Measurements from ENCODE around the gene LIPC. TPM values are rescaled to one million over a fixed set of nuclear protein-coding genes. Genes with fewer than 3 reads are reported as not detected.

The LIPC gene
- total and polyA plus RNA-seq, 2 experiments from 2014 or later: 0.43 to 0.63 TPM

GRCh38 chr15:58541410-58542087, 109.8 kb downstream of the LIPC start:
- no peak for DNase-seq
- no peaks in the 10 kb centered on the region for H3K9me2 ChIP-seq (ENCODE audit: insufficient read depth)
- H3K4me3 ChIP-seq: no peak overlapping the region
- no peak overlapping the region for H3K9ac ChIP-seq
- 88 to 89% methylated on average over 20 to 22 of the region's 22 CpGs for WGBS, 2 experiments (ENCODE audit: low coverage in 1 of 2, low lambda C conversion rate in 2 of 2, missing lambda C conversion rate in 2 of 2)
- no peak overlapping the region for H3K27ac ChIP-seq
- H3K36me3 ChIP-seq (ENCODE audit: low read depth): no peaks in the 10 kb centered on the region
- H3K27me3 ChIP-seq (replicated peaks; ENCODE audit: insufficient read depth): no peaks in the 10 kb centered on the region
- in situ Hi-C loops (cut with MboI): no loop called here
- H3K4me1 ChIP-seq (ENCODE audit: insufficient read depth): peaks cover 4% of the 10 kb centered on the region
- no peaks in the 10 kb centered on the region for H3K79me2 ChIP-seq (ENCODE audit: insufficient read depth)
- H3K4me2 ChIP-seq (ENCODE audit: unreplicated experiment): no peak overlapping the region
- TF ChIP-seq EZH2 (IDR thresholded peaks at IDR 0.05; ENCODE audit: insufficient read depth, poor library complexity, severe bottlenecking): no peak
- TF ChIP-seq EZH2phosphoT487 (IDR thresholded peaks at IDR 0.05; ENCODE audit: insufficient read depth, low read depth): no peak
- H3K9me3 ChIP-seq (ENCODE audit: low read depth): no peaks in the 10 kb centered on the region
- H3F3A ChIP-seq (ENCODE audit: insufficient read depth): no peaks in the 10 kb centered on the region; the same call in 1 of the 2 replicates
- H4K20me1 ChIP-seq (ENCODE audit: insufficient read depth): no peaks in the 10 kb centered on the region
- no peak overlapping the region for H2AFZ ChIP-seq

DNA sequence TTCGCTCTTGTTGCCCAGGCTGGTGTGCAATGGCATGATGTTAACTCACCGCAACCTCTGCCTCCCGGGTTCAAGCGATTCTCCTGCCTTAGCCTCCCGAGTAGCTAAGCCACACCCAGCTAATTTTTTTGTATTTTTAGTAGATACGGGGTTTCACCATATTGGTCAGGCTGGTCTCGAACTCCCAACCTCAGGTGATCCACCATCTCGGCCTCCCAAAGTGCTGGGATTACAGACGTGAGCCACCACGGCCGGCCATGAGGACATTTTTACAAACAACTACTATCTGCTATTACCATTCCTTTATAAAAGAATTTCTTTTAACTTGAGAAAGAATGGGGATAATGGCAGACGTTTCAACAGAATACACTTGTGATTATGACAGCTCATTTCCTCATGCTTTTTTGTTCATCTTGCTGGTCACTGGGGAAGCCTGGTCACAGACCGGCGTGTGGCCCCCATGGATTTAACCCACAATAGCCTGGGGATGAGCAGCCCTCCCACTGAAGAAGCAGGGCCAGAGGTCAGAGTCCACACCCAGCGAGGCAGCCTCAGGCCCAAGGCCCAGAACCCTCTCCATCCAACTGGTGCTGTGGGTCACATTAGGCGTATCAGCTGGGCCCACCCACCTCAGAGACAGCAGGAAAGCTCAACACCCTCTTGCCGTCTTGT, 112.0 kb downstream of the LIPC start:
- in situ Hi-C loops (cut with MboI): no loop called here

DNA sequence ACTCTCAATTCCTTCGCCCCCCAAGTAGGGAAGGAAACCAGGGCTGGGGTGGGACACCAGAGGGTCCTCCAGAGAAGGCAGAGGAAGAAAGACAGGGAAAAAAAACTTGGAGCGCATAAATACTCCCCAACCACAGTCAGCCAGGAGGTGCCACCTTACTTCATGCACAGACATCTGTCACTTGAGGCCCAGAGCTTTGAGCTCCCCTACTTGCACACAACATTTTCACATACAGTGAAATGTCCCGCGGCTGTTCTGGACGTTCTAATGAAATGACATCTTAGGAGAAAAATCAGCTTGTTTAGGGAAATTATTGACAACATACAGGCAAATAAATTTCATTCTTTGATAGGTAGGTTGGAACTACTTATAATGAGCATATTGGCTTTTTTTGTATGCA, 113.0 kb downstream of the LIPC start:
- Histone ChIP-seq H3K4me1 (ENCODE audit: insufficient read depth) (peaks cover 23% of the 10 kb centered on the region), H3K79me2 (ENCODE audit: insufficient read depth) (no peaks in the 10 kb centered on the region), H2AFZ (no peak overlapping the region), H3K4me2 (ENCODE audit: unreplicated experiment) (no peak overlapping the region), H3K36me3 (ENCODE audit: low read depth) (no peaks in the 10 kb centered on the region), H3K9me3 (ENCODE audit: low read depth) (no peaks in the 10 kb centered on the region), H3K9ac (no peak overlapping the region), H4K20me1 (ENCODE audit: insufficient read depth) (no peaks in the 10 kb centered on the region), H3F3A (ENCODE audit: insufficient read depth) (peaks cover 15% of the 10 kb centered on the region), H3K4me3 (no peak overlapping the region), H3K27me3 (replicated peaks; ENCODE audit: insufficient read depth) (no peaks in the 10 kb centered on the region), H3K27ac (no peak overlapping the region), H3K9me2 (ENCODE audit: insufficient read depth) (no peaks in the 10 kb centered on the region)
- no peak for TF ChIP-seq EZH2 (IDR thresholded peaks at IDR 0.05; ENCODE audit: insufficient read depth, poor library complexity, severe bottlenecking)
- no peak for TF ChIP-seq EZH2phosphoT487 (IDR thresholded peaks at IDR 0.05; ENCODE audit: insufficient read depth, low read depth)
- no peak for DNase-seq
- 93% methylated on average over 5 of the region's 5 CpGs for WGBS, 2 experiments (ENCODE audit: low coverage in 1 of 2, low lambda C conversion rate in 2 of 2, missing lambda C conversion rate in 2 of 2)
- in situ Hi-C loops (cut with MboI): no loop called here

More for the DNA sequence above, 112.0 kb downstream of the LIPC start:
- WGBS, 2 experiments (ENCODE audit: low coverage in 1 of 2, low lambda C conversion rate in 2 of 2, missing lambda C conversion rate in 2 of 2): 87 to 91% methylated on average over 17 of the region's 17 CpGs
- no peaks in the 10 kb centered on the region for H3K36me3 ChIP-seq (ENCODE audit: low read depth)
- no peaks in the 10 kb centered on the region for H3K27me3 ChIP-seq (replicated peaks; ENCODE audit: insufficient read depth)
- no peaks in the 10 kb centered on the region for H3K9me3 ChIP-seq (ENCODE audit: low read depth)
- DNase-seq: no peak
- H3K4me2 ChIP-seq (ENCODE audit: unreplicated experiment): no peak overlapping the region
- H2AFZ ChIP-seq: no peak overlapping the region
- peaks cover 23% of the 10 kb centered on the region for H3K4me1 ChIP-seq (ENCODE audit: insufficient read depth)
- H3K27ac ChIP-seq: no peak overlapping the region
- H3F3A ChIP-seq (ENCODE audit: insufficient read depth): peaks cover 15% of the 10 kb centered on the region
- TF ChIP-seq EZH2phosphoT487 (IDR thresholded peaks at IDR 0.05; ENCODE audit: insufficient read depth, low read depth): no peak
- no peak for TF ChIP-seq EZH2 (IDR thresholded peaks at IDR 0.05; ENCODE audit: insufficient read depth, poor library complexity, severe bottlenecking)
- H3K9me2 ChIP-seq (ENCODE audit: insufficient read depth): no peaks in the 10 kb centered on the region
- no peak overlapping the region for H3K9ac ChIP-seq
- H3K79me2 ChIP-seq (ENCODE audit: insufficient read depth): no peaks in the 10 kb centered on the region
- no peaks in the 10 kb centered on the region for H4K20me1 ChIP-seq (ENCODE audit: insufficient read depth)
- no peak overlapping the region for H3K4me3 ChIP-seq

DNA sequence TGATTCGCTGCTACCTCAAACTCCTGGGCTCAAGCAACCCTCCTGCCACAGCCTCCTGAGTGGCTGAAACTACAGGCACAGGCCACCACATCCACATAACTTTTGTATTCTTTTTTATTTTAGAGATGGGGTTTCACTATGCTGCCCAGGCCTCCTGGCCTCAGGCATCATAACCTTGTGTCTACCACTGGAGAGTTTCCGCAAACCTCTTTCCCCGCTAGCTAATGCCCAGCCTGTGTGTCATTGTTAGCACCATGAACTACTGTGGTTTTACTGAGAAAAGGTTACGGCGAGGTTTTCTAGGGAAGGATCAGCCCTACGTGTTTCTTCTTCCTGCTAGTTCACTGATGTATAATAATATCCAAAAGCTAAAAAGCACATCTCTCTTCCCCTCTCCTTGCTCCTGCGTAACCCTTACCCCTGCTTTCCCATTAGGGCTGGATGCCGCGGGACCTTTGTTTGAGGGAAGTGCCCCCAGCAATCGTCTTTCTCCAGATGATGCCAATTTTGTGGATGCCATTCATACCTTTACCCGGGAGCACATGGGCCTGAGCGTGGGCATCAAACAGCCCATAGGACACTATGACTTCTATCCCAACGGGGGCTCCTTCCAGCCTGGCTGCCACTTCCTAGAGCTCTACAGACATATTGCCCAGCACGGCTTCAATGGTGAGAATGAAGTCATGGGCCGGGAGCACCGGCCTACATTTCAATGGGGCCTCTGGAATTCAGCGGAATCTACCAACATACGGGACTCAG, 113.7 kb downstream of the LIPC start:
- in situ Hi-C loops (cut with MboI): no loop called here
- H2AFZ ChIP-seq: no peak overlapping the region
- H3K4me2 ChIP-seq (ENCODE audit: unreplicated experiment): no peak overlapping the region
- peaks cover 23% of the 10 kb centered on the region for H3K4me1 ChIP-seq (ENCODE audit: insufficient read depth)
- H4K20me1 ChIP-seq (ENCODE audit: insufficient read depth): no peaks in the 10 kb centered on the region
- no peak overlapping the region for H3K4me3 ChIP-seq
- H3K9me3 ChIP-seq (ENCODE audit: low read depth): no peaks in the 10 kb centered on the region
- DNase-seq: no peak
- no peaks in the 10 kb centered on the region for H3K79me2 ChIP-seq (ENCODE audit: insufficient read depth)
- no peaks in the 10 kb centered on the region for H3K9me2 ChIP-seq (ENCODE audit: insufficient read depth)
- peaks cover 15% of the 10 kb centered on the region for H3F3A ChIP-seq (ENCODE audit: insufficient read depth)
- no peaks in the 10 kb centered on the region for H3K27me3 ChIP-seq (replicated peaks; ENCODE audit: insufficient read depth)
- H3K27ac ChIP-seq: no peak overlapping the region
- TF ChIP-seq EZH2 (IDR thresholded peaks at IDR 0.05; ENCODE audit: insufficient read depth, poor library complexity, severe bottlenecking) (no peak), EZH2phosphoT487 (IDR thresholded peaks at IDR 0.05; ENCODE audit: insufficient read depth, low read depth) (no peak)
- 96% methylated on average over 18 of the region's 18 CpGs for WGBS, 2 experiments (ENCODE audit: low coverage in 1 of 2, low lambda C conversion rate in 2 of 2, missing lambda C conversion rate in 2 of 2)
- no peaks in the 10 kb centered on the region for H3K36me3 ChIP-seq (ENCODE audit: low read depth)
- no peak overlapping the region for H3K9ac ChIP-seq

Measured in GM23248 (cell line).